GM18907 (cell line): ENCODE measurements around the gene UBA6.
"Not testable (repeated sequence)": the region's sequence is repeated elsewhere in the genome, so short reads cannot be mapped to it uniquely, and the experiment has no call there.

Experiments
- ATAC-seq: cut with Tn5 transposase; IDR thresholded peaks from one replicate; pipeline ENCODE4 v1.9.1; 2021; ENCODE audit warnings: mild to moderate bottlenecking, moderate library complexity; ENCODE audit not compliant: unreplicated experiment

UBA6 gene

GRCh38 chr4:67674098-67674497, 26.9 kb downstream of the UBA6 start:
- no peak for ATAC-seq

GRCh38 chr4:67668315-67668714, 32.6 kb downstream of the UBA6 start:
- ATAC-seq, result no peak

- ATAC-seq, result no peak
Observed at GRCh38 chr4:67660418-67660817, 40.5 kb downstream of the UBA6 start.

- ATAC-seq, result no peak
Observed at GRCh38 chr4:67659065-67659464, 41.9 kb downstream of the UBA6 start.

GRCh38 chr4:67658302-67658701, 42.7 kb downstream of the UBA6 start:
- no peak for ATAC-seq

- ATAC-seq, result no peak
Observed at GRCh38 chr4:67651536-67651935, 49.4 kb downstream of the UBA6 start.

- ATAC-seq, result no peak
Observed at GRCh38 chr4:67638136-67638535, 62.8 kb downstream of the UBA6 start.

- not testable (repeated sequence) for ATAC-seq
Observed at GRCh38 chr4:67636978-67637377, 64.0 kb downstream of the UBA6 start.

GRCh38 chr4:67635331-67635730, 65.6 kb downstream of the UBA6 start:
- ATAC-seq, result no peak

- no peak for ATAC-seq
Observed at GRCh38 chr4:67634741-67635140, 66.2 kb downstream of the UBA6 start.

- ATAC-seq, result no peak
Observed at GRCh38 chr4:67632492-67632891, 68.5 kb downstream of the UBA6 start.

- ATAC-seq, result no peak
Observed at GRCh38 chr4:67624939-67625338, 76.0 kb downstream of the UBA6 start.

GRCh38 chr4:67616478-67616877, 84.5 kb downstream of the UBA6 start:
- ATAC-seq, result no peak

GRCh38 chr4:67615119-67615518, 85.8 kb downstream of the UBA6 start:
- ATAC-seq, result no peak

GRCh38 chr4:67614186-67614585, 86.8 kb downstream of the UBA6 start:
- ATAC-seq, result no peak

- no peak for ATAC-seq
Observed at GRCh38 chr4:67608027-67608426, 92.9 kb downstream of the UBA6 start.

- ATAC-seq, result no peak
Observed at GRCh38 chr4:67604749-67605148, 96.2 kb downstream of the UBA6 start.

- no peak for ATAC-seq
Observed at GRCh38 chr4:67604029-67604381, 97.0 kb downstream of the UBA6 start.

- no peak for ATAC-seq
Observed at GRCh38 chr4:67603310-67604028, 97.5 kb downstream of the UBA6 start.

GRCh38 chr4:67593741-67594175, 107.2 kb downstream of the UBA6 start:
- no peak for ATAC-seq

GRCh38 chr4:67587156-67587555, 113.8 kb downstream of the UBA6 start:
- ATAC-seq, result no peak

- ATAC-seq, result no peak
Observed at GRCh38 chr4:67584496-67584895, 116.5 kb downstream of the UBA6 start.

- ATAC-seq, result no peak
Observed at GRCh38 chr4:67581913-67582312, 119.0 kb downstream of the UBA6 start.
